Natural killer cell (primary cell): ENCODE data around the gene GABRA4. TPM values are rescaled to one million over a fixed set of nuclear protein-coding genes. Genes with fewer than 3 reads are reported as not detected.

Experiments used
- ATAC-seq, 3 donors: fragments of 150-1000 bp in 2 of 3; fragments of 200-7000 bp in 1 of 3; cut with Tn5 transposase; 1 replicate in 1 of 3; 2 replicates in 2 of 3; pipeline ENCODE4 v1.10.0; 2021; ENCODE audit warnings: mild to moderate bottlenecking in 2 of 3, moderate library complexity in 2 of 3
- DNase-seq, 2 donors: peaks; one replicate each; pipeline versions ENCODE4 v3.0.0 to v3.0.0-alpha.2; 2013 to 2021; ENCODE audit warnings: mixed read lengths in 1 of 2
- H3K27ac ChIP-seq: one replicate; pipeline ENCODE4 v1.5.1; 2013; ENCODE audit warnings: mild to moderate bottlenecking, low read length
- H3K27me3 ChIP-seq: one replicate; pipeline ENCODE4 v1.6.1; 2013; ENCODE audit warnings: low read length; ENCODE audit not compliant: control insufficient read depth, insufficient read depth
- H3K36me3 ChIP-seq: one replicate; pipeline ENCODE4 v1.6.1; 2013; ENCODE audit warnings: low read length; ENCODE audit not compliant: control insufficient read depth, insufficient read depth
- H3K4me1 ChIP-seq: one replicate; pipeline ENCODE4 v1.6.1; 2013; ENCODE audit warnings: low read length; ENCODE audit not compliant: control insufficient read depth, insufficient read depth
- H3K4me3 ChIP-seq: one replicate; pipeline ENCODE4 v1.5.1; 2013; ENCODE audit warnings: low read length
- H3K9me3 ChIP-seq: one replicate; pipeline ENCODE4 v1.6.1; 2013; ENCODE audit warnings: low read length; ENCODE audit not compliant: control insufficient read depth, insufficient read depth
- H3K27ac Mint-ChIP-seq, 2 donors: one replicate each; pipeline ENCODE4 v1.8.0; 2022; ENCODE audit warnings: mild to moderate bottlenecking in 2 of 2, mixed read lengths in 2 of 2, moderate library complexity in 1 of 2
- H3K27me3 Mint-ChIP-seq, 2 donors: one replicate each; pipeline ENCODE4 v1.8.0; 2022; ENCODE audit warnings: low read depth in 2 of 2, mixed read lengths in 2 of 2
- H3K36me3 Mint-ChIP-seq: one replicate; pipeline ENCODE4 v1.8.0; 2022; ENCODE audit warnings: mixed read lengths
- H3K4me1 Mint-ChIP-seq, 2 donors: one replicate each; pipeline ENCODE4 v1.8.0; 2022; ENCODE audit warnings: mixed read lengths in 2 of 2
- H3K4me3 Mint-ChIP-seq: one replicate; pipeline ENCODE4 v1.8.0; 2022; ENCODE audit warnings: mild to moderate bottlenecking, moderate library complexity, mixed read lengths
- H3K9me3 Mint-ChIP-seq, 2 donors: one replicate each; pipeline ENCODE4 v1.8.0; 2022; ENCODE audit warnings: mixed read lengths in 2 of 2
- CTCF ChIP-seq: fragments of 200-600 bp; IDR thresholded peaks from one replicate; pipeline ENCODE4 v1.8.0; 2022; ENCODE audit warnings: antibody characterized with exemption
- WGBS: methylation state at CpG from one replicate; pipeline ENCODE4 v1.1.7; 2013; ENCODE audit warnings: missing lambda C conversion rate; ENCODE audit not compliant: insufficient coverage; 5-methylcytosine and 5-hydroxymethylcytosine counted together
- intact Hi-C: fragments of 100-400 bp; cut with micrococcal nuclease; formaldehyde crosslinking; loops from one replicate; pipeline ENCODE4 v1.14.2; 2022
- total RNA-seq, 4 donors: library from RNA; stranded (reverse); fragments of 120-200 nt in 1 of 4; gene quantifications; one replicate each; pipeline versions ENCODE4 v1.2.3 to v1.2.4, GENCODE V29; 2013 to 2022

The GABRA4 gene
- total RNA-seq, 3 donors from 2014 or later (not counting 1 experiment from before 2014, with no cell fraction given), result not detected

DNA sequence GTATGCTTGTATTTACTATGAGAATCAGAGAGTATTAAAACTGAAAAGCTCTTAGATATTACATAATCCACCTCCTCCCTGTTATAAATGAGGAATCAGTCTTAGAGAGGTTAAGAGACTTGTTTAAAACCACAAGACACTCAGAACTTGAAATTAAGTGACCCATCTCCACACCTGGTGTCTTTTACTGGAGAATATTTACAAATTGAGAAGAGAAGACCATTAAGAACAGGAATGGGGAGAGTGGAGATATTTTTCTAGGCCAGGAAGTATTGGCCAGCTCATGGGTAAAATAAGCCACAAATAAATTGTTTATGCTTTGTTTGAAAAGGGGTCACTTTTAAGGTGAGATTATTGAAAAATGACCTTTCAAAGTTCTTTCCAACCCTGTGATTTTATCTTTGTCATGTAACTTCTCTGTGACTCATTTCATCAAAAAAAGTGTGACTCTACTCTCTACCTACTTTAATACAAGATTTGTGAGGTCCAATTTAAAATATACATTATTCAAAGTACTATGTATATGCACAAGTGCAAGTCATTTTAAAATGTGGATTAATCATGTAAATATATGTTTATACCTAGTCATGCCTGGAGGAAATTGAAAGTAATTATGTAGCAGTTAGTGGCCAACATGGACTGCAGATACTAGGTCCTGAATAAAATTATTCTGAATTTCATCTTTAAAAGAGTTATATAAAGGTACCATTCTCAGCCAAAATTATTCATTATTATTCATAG, 68.4 kb downstream of the GABRA4 start:
- H3K4me1 Mint-ChIP-seq, result no peaks in the 10 kb centered on the region
- no peak overlapping the region for H3K27ac ChIP-seq
- H3K27ac Mint-ChIP-seq, result no peak overlapping the region
- peaks cover 3% of the 10 kb centered on the region for H3K27me3 ChIP-seq
- H3K4me3 Mint-ChIP-seq, result no peak overlapping the region
- ATAC-seq (no peak), DNase-seq (no peak)
- H3K36me3 Mint-ChIP-seq, result no peaks in the 10 kb centered on the region
- no peak for TF ChIP-seq CTCF
- H3K9me3 Mint-ChIP-seq, result no peaks in the 10 kb centered on the region
- no peaks in the 10 kb centered on the region for H3K9me3 ChIP-seq
- H3K4me1 ChIP-seq, result no peaks in the 10 kb centered on the region
- intact Hi-C loops, result no loop called here
- H3K27me3 Mint-ChIP-seq, result peaks cover 13 to 58% of the 10 kb centered on the region in 2 donors
- no peak overlapping the region for H3K4me3 ChIP-seq
- no peaks in the 10 kb centered on the region for H3K36me3 ChIP-seq

DNA sequence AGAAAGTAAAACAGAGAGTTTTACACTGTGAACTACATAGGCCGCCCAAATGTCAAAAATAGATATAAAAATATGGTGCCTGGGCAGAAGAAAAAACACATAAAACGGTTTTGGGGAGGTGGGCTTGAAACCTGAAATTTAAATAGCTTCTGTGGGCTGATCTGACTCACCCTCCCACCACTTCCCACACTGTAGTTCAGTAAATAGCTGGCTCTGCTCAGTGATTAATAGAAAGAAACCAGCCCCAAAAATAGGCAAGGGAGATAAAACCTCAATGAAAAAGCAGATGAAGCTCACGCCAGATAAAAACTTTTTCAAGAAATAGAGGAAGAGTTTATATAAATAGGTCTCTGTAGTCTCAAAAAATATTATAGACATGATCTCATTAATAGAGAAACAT, 71.2 kb downstream of the GABRA4 start:
- no peak overlapping the region for H3K27ac Mint-ChIP-seq
- Histone ChIP-seq H3K4me3 (no peak overlapping the region), H3K4me1 (no peaks in the 10 kb centered on the region), H3K27me3 (peaks cover 3% of the 10 kb centered on the region), H3K27ac (no peak overlapping the region), H3K36me3 (no peaks in the 10 kb centered on the region), H3K9me3 (no peaks in the 10 kb centered on the region)
- ATAC-seq, result no peak
- no peak for TF ChIP-seq CTCF
- no peak for DNase-seq
- H3K9me3 Mint-ChIP-seq, result no peaks in the 10 kb centered on the region
- no peaks in the 10 kb centered on the region for H3K36me3 Mint-ChIP-seq
- no CpG with 5 or more reads among the region's 3 CpGs for WGBS
- no peaks in the 10 kb centered on the region for H3K4me1 Mint-ChIP-seq
- intact Hi-C loops, result no loop called here
- H3K27me3 Mint-ChIP-seq, result peaks cover 4 to 54% of the 10 kb centered on the region in 2 donors
- no peak overlapping the region for H3K4me3 Mint-ChIP-seq

GRCh38 chr4:46909078-46909477, 84.3 kb downstream of the GABRA4 start, which contains the start of gene COX7B2:
Gene COX7B2, minus strand, starts transcription at chr4:46909245. Its CDS starts 174,053 bp downstream, at chr4:46735192.
- TF ChIP-seq CTCF, result no peak
- Histone ChIP-seq H3K9me3 (no peaks in the 10 kb centered on the region), H3K27me3 (no peaks in the 10 kb centered on the region), H3K4me3 (no peak within 1 kb of the TSS), H3K27ac (no peak within 1 kb of the TSS), H3K4me1 (no peaks in the 10 kb centered on the region), H3K36me3 (no peaks in the 10 kb centered on the region)
- H3K27me3 Mint-ChIP-seq, result peaks cover 0 to 7% of the 10 kb centered on the region in 2 donors
- intact Hi-C loops, result no loop called here
- no peaks in the 10 kb centered on the region for H3K36me3 Mint-ChIP-seq
- WGBS, result 94% methylated on average over 12 of the region's 12 CpGs
- no peak within 1 kb of the TSS for H3K4me3 Mint-ChIP-seq
- no peak within 1 kb of the TSS for H3K27ac Mint-ChIP-seq
- no peak for DNase-seq
- H3K4me1 Mint-ChIP-seq, result no peaks in the 10 kb centered on the region
- ATAC-seq, result no peak
- H3K9me3 Mint-ChIP-seq, result peaks cover 0 to 3% of the 10 kb centered on the region in 2 donors

GRCh38 chr4:46908148-46908547, 85.2 kb downstream of the GABRA4 start:
- H3K36me3 ChIP-seq, result no peaks in the 10 kb centered on the region
- Mint-ChIP-seq H3K4me3 (no peak overlapping the region), H3K36me3 (no peaks in the 10 kb centered on the region), H3K27ac (no peak overlapping the region), H3K4me1 (no peaks in the 10 kb centered on the region), H3K9me3 (peaks cover 0 to 3% of the 10 kb centered on the region in 2 donors), H3K27me3 (peaks cover 0 to 7% of the 10 kb centered on the region in 2 donors)
- WGBS, result 82% methylated on average over 4 of the region's 4 CpGs
- H3K27ac ChIP-seq, result no peak overlapping the region
- no peak for TF ChIP-seq CTCF
- H3K4me1 ChIP-seq, result no peaks in the 10 kb centered on the region
- H3K9me3 ChIP-seq, result no peaks in the 10 kb centered on the region
- intact Hi-C loops, result no loop called here
- no peak overlapping the region for H3K4me3 ChIP-seq
- ATAC-seq (no peak), DNase-seq (no peak)
- no peaks in the 10 kb centered on the region for H3K27me3 ChIP-seq
